Trophoblast cell (in vitro differentiated cells and primary cell): ENCODE results near the gene MTMR3.
A peak's percentile ranks its signal among the peaks of the same experiment; 100 is the strongest.

Source experiments
- DNase-seq, 2 donors: peaks; one replicate each; pipeline ENCODE4 v3.0.0-alpha.2; 2016
- H2AFZ ChIP-seq: 2 replicates; pipeline ENCODE4 v1.6.1; 2013; ENCODE audit warnings: low read length, moderate library complexity, mild to moderate bottlenecking; ENCODE audit not compliant: insufficient read depth, poor library complexity
- H2AK5ac ChIP-seq: 2 replicates; pipeline ENCODE4 v1.6.1; 2013; ENCODE audit warnings: mild to moderate bottlenecking, low read length
- H2BK120ac ChIP-seq: 2 replicates; pipeline ENCODE4 v1.6.1; 2013; ENCODE audit warnings: low read length, mild to moderate bottlenecking, moderate library complexity; ENCODE audit not compliant: insufficient read depth, poor library complexity
- H2BK12ac ChIP-seq: 2 replicates; pipeline ENCODE4 v1.6.1; 2013; ENCODE audit warnings: mild to moderate bottlenecking, low read length, moderate library complexity
- H2BK5ac ChIP-seq: 2 replicates; pipeline ENCODE4 v1.6.1; 2013; ENCODE audit warnings: low read length, low read depth, moderate library complexity, mild to moderate bottlenecking; ENCODE audit not compliant: poor library complexity
- H3K14ac ChIP-seq: 2 replicates; pipeline ENCODE4 v1.6.1; 2013; ENCODE audit warnings: mild to moderate bottlenecking, low read length
- H3K18ac ChIP-seq: 2 replicates; pipeline ENCODE4 v1.6.1; 2013; ENCODE audit warnings: mild to moderate bottlenecking, low read length
- H3K23ac ChIP-seq: 2 replicates; pipeline ENCODE4 v1.6.1; 2013; ENCODE audit warnings: low read length
- H3K27ac ChIP-seq: 2 replicates; pipeline ENCODE4 v1.5.1; 2013; ENCODE audit warnings: low read depth, mild to moderate bottlenecking, inconsistent platforms, low read length, moderate library complexity
- H3K27me3 ChIP-seq: 2 replicates; pipeline ENCODE4 v1.6.1; 2013; ENCODE audit warnings: inconsistent platforms, mild to moderate bottlenecking, low read length, moderate library complexity; ENCODE audit not compliant: insufficient read depth
- H3K36me3 ChIP-seq, 2 experiments: 1 replicate in 1 of 2; 2 replicates in 1 of 2; pipeline ENCODE4 v1.6.1; 2013; ENCODE audit warnings: low read length in 2 of 2, mild to moderate bottlenecking in 2 of 2, moderate library complexity in 1 of 2; ENCODE audit not compliant: insufficient read depth in 2 of 2, control insufficient read depth in 1 of 2
- H3K4ac ChIP-seq: 2 replicates; pipeline ENCODE4 v1.6.1; 2013; ENCODE audit warnings: low read depth, mild to moderate bottlenecking, low read length, moderate library complexity
- H3K4me1 ChIP-seq, 2 experiments: 1 replicate in 1 of 2; 2 replicates in 1 of 2; pipeline ENCODE4 v1.6.1; 2013; ENCODE audit warnings: low read length in 2 of 2, mild to moderate bottlenecking in 2 of 2, moderate library complexity in 1 of 2; ENCODE audit not compliant: insufficient read depth in 2 of 2, control insufficient read depth in 1 of 2
- H3K4me2 ChIP-seq: 2 replicates; pipeline ENCODE4 v1.6.1; 2013; ENCODE audit warnings: inconsistent platforms, mild to moderate bottlenecking, low read length, moderate library complexity
- H3K4me3 ChIP-seq: 2 replicates; pipeline ENCODE4 v1.5.1; 2013; ENCODE audit warnings: mild to moderate bottlenecking, low read depth, low read length, inconsistent platforms
- H3K79me1 ChIP-seq: one replicate; pipeline ENCODE4 v1.6.1; 2013; ENCODE audit warnings: low read length
- H3K79me2 ChIP-seq: 2 replicates; pipeline ENCODE4 v1.6.1; 2013; ENCODE audit warnings: low read length, mild to moderate bottlenecking; ENCODE audit not compliant: control insufficient read depth, insufficient read depth, poor library complexity
- H3K9ac ChIP-seq: 2 replicates; pipeline ENCODE4 v1.6.1; 2013; ENCODE audit warnings: mild to moderate bottlenecking, low read length
- H3K9me3 ChIP-seq: 2 replicates; pipeline ENCODE4 v1.6.1; 2013; ENCODE audit warnings: low read depth, mild to moderate bottlenecking, control low read depth, inconsistent platforms, low read length; ENCODE audit not compliant: insufficient read depth
- H4K12ac ChIP-seq: 2 replicates; pipeline ENCODE4 v1.6.1; 2013; ENCODE audit warnings: low read depth, mild to moderate bottlenecking, low read length, moderate library complexity
- H4K8ac ChIP-seq: 2 replicates; pipeline ENCODE4 v1.6.1; 2013; ENCODE audit warnings: low read depth, mild to moderate bottlenecking, low read length, moderate library complexity
- H4K91ac ChIP-seq: one replicate; pipeline ENCODE4 v1.6.1; 2013; ENCODE audit warnings: low read depth, mild to moderate bottlenecking, low read length, moderate library complexity
- WGBS: extraction: QIAGEN DNeasy Blood & Tissue Kit; methylation state at CpG from one replicate; pipeline ENCODE4 v1.1.7; 2013; ENCODE audit warnings: missing lambda C conversion rate; ENCODE audit not compliant: insufficient read length, insufficient coverage; ENCODE audit errors: extremely low coverage; 5-methylcytosine and 5-hydroxymethylcytosine counted together

The MTMR3 gene

DNA sequence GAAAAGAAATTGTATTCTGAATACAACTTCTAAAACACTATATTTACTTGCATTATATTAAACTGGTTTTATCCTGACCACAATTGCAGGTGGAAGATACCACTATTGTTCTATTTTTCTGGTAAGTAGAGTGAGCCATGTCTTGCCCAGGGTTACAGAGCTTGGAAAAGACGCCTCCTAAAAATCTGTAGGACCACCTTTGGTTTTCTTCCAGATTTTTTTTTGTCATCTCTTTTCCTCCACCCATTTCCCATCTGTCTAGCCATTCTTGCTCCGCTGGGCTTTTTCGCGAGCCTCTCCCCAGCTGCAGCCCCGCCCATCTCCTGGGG lies 294 bp upstream of the MTMR3 start:
- no peak overlapping the region for H2AFZ ChIP-seq
- H3K4me3 ChIP-seq: no peak overlapping the region
- H3K36me3 ChIP-seq: no peaks in the 10 kb centered on the region
- no CpG with 5 or more reads among the region's 5 CpGs for WGBS
- H3K4me2 ChIP-seq: peak overlapping the region; percentile 52
- no peak overlapping the region for H3K23ac ChIP-seq
- no peaks in the 10 kb centered on the region for H3K9me3 ChIP-seq
- no peak overlapping the region for H2BK120ac ChIP-seq
- no peak overlapping the region for H3K9ac ChIP-seq
- H3K18ac ChIP-seq: no peak overlapping the region
- no peaks in the 10 kb centered on the region for H3K4me1 ChIP-seq
- no peak overlapping the region for H3K14ac ChIP-seq
- no peaks in the 10 kb centered on the region for H3K27me3 ChIP-seq
- H2AK5ac ChIP-seq: no peak overlapping the region
- H2BK12ac ChIP-seq: no peak overlapping the region
- no peak for DNase-seq
- peaks cover 7% of the 10 kb centered on the region for H3K79me1 ChIP-seq
- H2BK5ac ChIP-seq: no peak overlapping the region
- no peak overlapping the region for H3K4ac ChIP-seq
- H4K12ac ChIP-seq: no peak overlapping the region
- peaks cover 8% of the 10 kb centered on the region for H3K79me2 ChIP-seq
- no peak overlapping the region for H3K27ac ChIP-seq
- H4K91ac ChIP-seq: no peak overlapping the region
- H4K8ac ChIP-seq: no peak overlapping the region

DNA sequence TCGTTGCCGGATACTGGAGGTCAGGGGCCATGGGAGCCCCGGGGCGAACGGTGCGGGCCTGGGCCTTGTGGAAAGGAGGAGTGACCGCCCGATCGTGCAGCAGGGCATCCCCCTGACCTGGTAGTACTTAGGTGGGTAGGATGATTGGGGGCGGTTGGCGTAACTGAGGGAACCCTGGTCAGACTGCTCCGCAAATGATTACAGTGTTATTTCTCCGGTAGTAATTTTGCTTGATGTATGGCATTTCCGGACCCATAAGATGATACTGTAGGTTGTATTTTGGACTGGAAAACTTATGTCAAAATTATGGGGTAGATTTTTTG lies 762 bp downstream of the MTMR3 start:
- Histone ChIP-seq H2AFZ (peak overlapping the region; percentile 89), H3K9ac (peak overlapping the region; percentile 96), H3K23ac (no peak overlapping the region), H3K27me3 (no peaks in the 10 kb centered on the region), H2BK12ac (no peak overlapping the region), H2BK120ac (no peak overlapping the region), H3K14ac (peak overlapping the region; percentile 100), H4K12ac (peak overlapping the region; percentile 77), H4K8ac (peak overlapping the region; percentile 96), H2AK5ac (peak overlapping the region; percentile 99), H3K79me2 (peaks cover 8% of the 10 kb centered on the region), H3K27ac (peak overlapping the region; percentile 94), H4K91ac (peak overlapping the region; percentile 99), H2BK5ac (peak overlapping the region; percentile 99), H3K4me1 (no peaks in the 10 kb centered on the region), H3K18ac (peak overlapping the region; percentile 98), H3K4me3 (peak overlapping the region; percentile 98), H3K36me3 (no peaks in the 10 kb centered on the region), H3K9me3 (no peaks in the 10 kb centered on the region), H3K4ac (peak overlapping the region; percentile 99), H3K79me1 (peaks cover 7% of the 10 kb centered on the region), H3K4me2 (peak overlapping the region; percentile 73)
- WGBS: no CpG with 5 or more reads among the region's 14 CpGs
- no peak for DNase-seq

- Histone ChIP-seq H2AFZ (no peak overlapping the region), H3K27me3 (no peaks in the 10 kb centered on the region), H3K23ac (peak overlapping the region; percentile 74), H3K9me3 (no peaks in the 10 kb centered on the region), H2AK5ac (no peak overlapping the region), H2BK5ac (no peak overlapping the region), H3K27ac (no peak overlapping the region), H3K4me1 (no peaks in the 10 kb centered on the region), H3K14ac (no peak overlapping the region), H3K79me1 (peaks cover 7% of the 10 kb centered on the region), H4K12ac (no peak overlapping the region), H3K4ac (peak overlapping the region; percentile 62), H4K8ac (no peak overlapping the region), H3K4me3 (no peak overlapping the region), H2BK12ac (no peak overlapping the region), H3K9ac (no peak overlapping the region), H2BK120ac (no peak overlapping the region), H4K91ac (no peak overlapping the region), H3K4me2 (no peak overlapping the region), H3K79me2 (peaks cover 8% of the 10 kb centered on the region), H3K18ac (no peak overlapping the region), H3K36me3 (no peaks in the 10 kb centered on the region)
- peak; percentile 57 to 84 for DNase-seq
- WGBS: no CpG with 5 or more reads among the region's 4 CpGs
Measured at GRCh38 chr22:29885610-29886009, 2.6 kb downstream of the MTMR3 start.

GRCh38 chr22:29886596-29886995 lies 3.6 kb downstream of the MTMR3 start:
- no peak overlapping the region for H2AFZ ChIP-seq
- no peaks in the 10 kb centered on the region for H3K4me1 ChIP-seq
- no peak overlapping the region for H4K12ac ChIP-seq
- no peak overlapping the region for H3K4ac ChIP-seq
- no peak overlapping the region for H2BK12ac ChIP-seq
- H3K14ac ChIP-seq: no peak overlapping the region
- H3K23ac ChIP-seq: no peak overlapping the region
- no peak overlapping the region for H4K91ac ChIP-seq
- no peaks in the 10 kb centered on the region for H3K27me3 ChIP-seq
- H2BK120ac ChIP-seq: no peak overlapping the region
- H2AK5ac ChIP-seq: no peak overlapping the region
- no CpG with 5 or more reads among the region's 1 CpG for WGBS
- H4K8ac ChIP-seq: no peak overlapping the region
- H3K36me3 ChIP-seq: no peaks in the 10 kb centered on the region
- H2BK5ac ChIP-seq: no peak overlapping the region
- H3K79me2 ChIP-seq: peaks cover 11% of the 10 kb centered on the region
- peak in 1 of 2 donors; percentile 47 for DNase-seq
- no peak overlapping the region for H3K4me2 ChIP-seq
- no peak overlapping the region for H3K4me3 ChIP-seq
- H3K18ac ChIP-seq: no peak overlapping the region
- no peak overlapping the region for H3K27ac ChIP-seq
- H3K9ac ChIP-seq: no peak overlapping the region
- no peaks in the 10 kb centered on the region for H3K9me3 ChIP-seq
- H3K79me1 ChIP-seq: peaks cover 7% of the 10 kb centered on the region
